Measurements from ENCODE around the gene ARL4D. TPM values are rescaled to one million over a fixed set of nuclear protein-coding genes. Genes with fewer than 3 reads are reported as not detected.
A peak's percentile ranks its signal among the peaks of the same experiment; 100 is the strongest.

ARL4D gene
- total and polyA plus RNA-seq, 2 of the 8 experiments (the other 6 are each of a cell fraction or from before 2014, with no cell fraction given), result 8.4 to 9.2 TPM

DNA sequence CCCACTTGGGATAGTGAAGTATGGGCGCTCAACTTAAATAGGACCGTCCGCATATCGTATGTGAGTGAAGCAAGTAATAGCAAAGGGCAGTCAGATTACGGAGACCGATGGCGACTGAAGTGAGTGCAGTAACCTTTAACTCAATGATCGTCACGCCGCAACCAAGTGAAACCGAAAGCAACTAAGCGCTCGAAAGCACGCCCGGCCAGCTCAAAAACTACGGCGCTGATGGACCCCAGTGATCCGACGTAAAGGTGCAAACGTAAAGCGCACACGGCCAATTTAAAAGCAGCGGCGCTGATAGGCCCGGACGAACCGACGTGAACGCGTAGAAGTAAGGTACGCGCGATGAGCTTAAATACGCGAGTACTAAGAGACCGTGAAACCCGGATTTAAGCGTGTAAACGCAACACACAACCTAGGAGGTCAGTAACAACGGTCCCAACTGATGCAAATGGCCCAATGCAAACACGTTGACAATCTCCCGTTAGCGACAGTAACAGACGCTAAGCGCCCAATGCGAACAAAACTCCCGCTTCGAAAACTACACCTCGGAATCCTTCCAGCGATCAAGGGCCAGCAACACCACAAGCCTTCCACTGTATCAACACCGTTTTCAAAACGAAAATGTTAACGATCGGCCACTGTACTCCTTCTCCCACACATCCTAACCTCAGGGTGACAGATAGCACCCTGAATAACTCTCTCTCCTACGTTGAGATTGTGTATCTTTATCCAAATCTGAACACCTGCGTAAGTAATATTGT is 37.9 kb upstream of the ARL4D start (continued):
- TF ChIP-seq, protein P1, sequence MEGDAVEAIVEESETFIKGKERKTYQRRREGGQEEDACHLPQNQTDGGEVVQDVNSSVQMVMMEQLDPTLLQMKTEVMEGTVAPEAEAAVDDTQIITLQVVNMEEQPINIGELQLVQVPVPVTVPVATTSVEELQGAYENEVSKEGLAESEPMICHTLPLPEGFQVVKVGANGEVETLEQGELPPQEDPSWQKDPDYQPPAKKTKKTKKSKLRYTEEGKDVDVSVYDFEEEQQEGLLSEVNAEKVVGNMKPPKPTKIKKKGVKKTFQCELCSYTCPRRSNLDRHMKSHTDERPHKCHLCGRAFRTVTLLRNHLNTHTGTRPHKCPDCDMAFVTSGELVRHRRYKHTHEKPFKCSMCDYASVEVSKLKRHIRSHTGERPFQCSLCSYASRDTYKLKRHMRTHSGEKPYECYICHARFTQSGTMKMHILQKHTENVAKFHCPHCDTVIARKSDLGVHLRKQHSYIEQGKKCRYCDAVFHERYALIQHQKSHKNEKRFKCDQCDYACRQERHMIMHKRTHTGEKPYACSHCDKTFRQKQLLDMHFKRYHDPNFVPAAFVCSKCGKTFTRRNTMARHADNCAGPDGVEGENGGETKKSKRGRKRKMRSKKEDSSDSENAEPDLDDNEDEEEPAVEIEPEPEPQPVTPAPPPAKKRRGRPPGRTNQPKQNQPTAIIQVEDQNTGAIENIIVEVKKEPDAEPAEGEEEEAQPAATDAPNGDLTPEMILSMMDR (IDR thresholded peaks at IDR 0.05; ENCODE audit: control extremely low read depth in 1 of 3, insufficient read depth in 1 of 3, low read depth in 1 of 3, low read length in 3 of 3), result no peak
- TF ChIP-seq ZNF274 (IDR thresholded peaks at IDR 0.05; ENCODE audit: borderline replicate concordance, extremely low read depth, low read length) (no peak), SRF (IDR thresholded peaks at IDR 0.05; ENCODE audit: low read depth, low read length) (no peak), TEAD4 (IDR thresholded peaks at IDR 0.05; ENCODE audit: low read depth, low read length) (peak; percentile 53; the same call in 1 of the 2 replicates), EGR1 (IDR thresholded peaks at IDR 0.05; ENCODE audit: borderline replicate concordance, low read depth, low read length) (peak; percentile 92), ASH2L (IDR thresholded peaks at IDR 0.05; ENCODE audit: low read length) (peak; percentile 57), PHF8 (conservative IDR thresholded peaks at IDR 0.05; ENCODE audit: low read depth, low read length) (0 out of 2 replicates have a peak, but pooled peaks have one; percentile 35), SUZ12 (IDR thresholded peaks at IDR 0.05; ENCODE audit: low read length) (no peak)
- TF ChIP-seq, protein P2, sequence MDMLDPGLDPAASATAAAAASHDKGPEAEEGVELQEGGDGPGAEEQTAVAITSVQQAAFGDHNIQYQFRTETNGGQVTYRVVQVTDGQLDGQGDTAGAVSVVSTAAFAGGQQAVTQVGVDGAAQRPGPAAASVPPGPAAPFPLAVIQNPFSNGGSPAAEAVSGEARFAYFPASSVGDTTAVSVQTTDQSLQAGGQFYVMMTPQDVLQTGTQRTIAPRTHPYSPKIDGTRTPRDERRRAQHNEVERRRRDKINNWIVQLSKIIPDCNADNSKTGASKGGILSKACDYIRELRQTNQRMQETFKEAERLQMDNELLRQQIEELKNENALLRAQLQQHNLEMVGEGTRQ (IDR thresholded peaks at IDR 0.05; ENCODE audit: low read length), result peak; percentile 51; the same call in 1 of the 2 replicates
